Caco-2 (cell line): ENCODE results near the gene EFNA3. TPM values are rescaled to one million over a fixed set of nuclear protein-coding genes. Genes with fewer than 3 reads are reported as not detected.
A peak's percentile ranks its signal among the peaks of the same experiment; 100 is the strongest.

Experiments used
- BruUV-seq: library from RNA; stranded (reverse); fragments of 400-500 nt; replicated peaks from 2 replicates; lab custom pipeline; 2021; lab: Mats Ljungman, UMichigan
- CTCF ChIA-PET: fragments of 300-600 bp; sonication (Branson Sonifier 250); formaldehyde crosslinking; loops from one replicate; lab custom pipeline; 2022; ENCODE audit warnings: antibody characterized with exemption; lab: Charles Lee
- POLR2A ChIA-PET: fragments of 300-600 bp; sonication (Branson Sonifier 250); formaldehyde crosslinking; loops from one replicate; lab custom pipeline; 2022; ENCODE audit warnings: antibody characterized with exemption; lab: Charles Lee
- DNase-seq, 2 experiments: peaks; one replicate each; pipeline versions ENCODE4 v3.0.0 to v3.0.0-alpha.2; 2020 to 2022
- H3K27me3 ChIP-seq: replicated peaks from 2 replicates; pipeline ENCODE4 v1.6.0; 2011; ENCODE audit warnings: low read length; ENCODE audit not compliant: control insufficient read depth, insufficient read depth
- H3K36me3 ChIP-seq: 2 replicates; pipeline ENCODE4 v1.5.1; 2011; ENCODE audit warnings: low read length; ENCODE audit not compliant: control insufficient read depth, insufficient read depth
- H3K4me1 ChIP-seq: fragments of 250-450 bp; sonication (Bioruptor Pico); 2 replicates; pipeline ENCODE4 v1.5.1; 2020; ENCODE audit warnings: mild to moderate bottlenecking
- H3K4me3 ChIP-seq: 2 replicates; pipeline ENCODE4 v1.5.1; 2011; ENCODE audit warnings: low read depth, mild to moderate bottlenecking, control low read depth, low read length
- H3K9me3 ChIP-seq: fragments of 250-450 bp; sonication (Bioruptor Pico); 2 replicates; pipeline ENCODE4 v1.5.1; 2020; ENCODE audit warnings: mild to moderate bottlenecking, moderate library complexity
- H3K27ac Mint-ChIP-seq: one replicate; pipeline ENCODE4 v1.8.0; 2022; ENCODE audit warnings: mixed read lengths; ENCODE audit not compliant: unreplicated experiment
- H3K27me3 Mint-ChIP-seq: one replicate; pipeline ENCODE4 v1.8.0; 2022; ENCODE audit warnings: mixed read lengths; ENCODE audit not compliant: insufficient read depth, unreplicated experiment
- H3K36me3 Mint-ChIP-seq: one replicate; pipeline ENCODE4 v1.8.0; 2022; ENCODE audit warnings: mild to moderate bottlenecking, mixed read lengths; ENCODE audit not compliant: insufficient read depth, unreplicated experiment
- H3K4me1 Mint-ChIP-seq: one replicate; pipeline ENCODE4 v1.8.0; 2022; ENCODE audit warnings: low read depth, mixed read lengths; ENCODE audit not compliant: unreplicated experiment
- H3K4me3 Mint-ChIP-seq: one replicate; pipeline ENCODE4 v1.8.0; 2022; ENCODE audit warnings: mild to moderate bottlenecking, moderate library complexity, mixed read lengths; ENCODE audit not compliant: unreplicated experiment
- H3K9me3 Mint-ChIP-seq: one replicate; pipeline ENCODE4 v1.8.0; 2022; ENCODE audit warnings: mixed read lengths; ENCODE audit not compliant: unreplicated experiment
- CTCF ChIP-seq, 2 experiments: fragments of 200-600 bp in 1 of 2; IDR thresholded peaks; 1 replicate in 1 of 2; 2 replicates in 1 of 2; pipeline versions ENCODE4 v1.5.1 to v1.8.0; 2011 to 2022; ENCODE audit warnings: antibody characterized with exemption in 1 of 2, control low read depth in 1 of 2, inconsistent platforms in 1 of 2, low read depth in 1 of 2, low read length in 1 of 2, mild to moderate bottlenecking in 1 of 2, moderate library complexity in 1 of 2; ENCODE audit not compliant: insufficient read depth in 1 of 2, severe bottlenecking in 1 of 2, unreplicated experiment in 1 of 2
- intact Hi-C: fragments of 100-400 bp; cut with micrococcal nuclease; formaldehyde crosslinking; loops from one replicate; pipeline ENCODE4 v1.10.0; 2022; ENCODE audit not compliant: unreplicated experiment
- total RNA-seq: library from RNA; stranded (reverse); gene quantifications from 2 replicates; pipeline ENCODE4 v1.2.3, GENCODE V29; 2022

The EFNA3 gene
- total RNA-seq, 1 experiment from 2014 or later, result 3.5 TPM

- ChIA-PET CTCF (no interaction called here), POLR2A (no interaction called here)
- no TSS peak for BruUV-seq
- no peaks in the 10 kb centered on the region for H3K9me3 Mint-ChIP-seq
- no peak overlapping the region for H3K4me3 Mint-ChIP-seq
- H3K4me1 Mint-ChIP-seq, result peaks cover 16% of the 10 kb centered on the region
- no peak overlapping the region for H3K27ac Mint-ChIP-seq
- intact Hi-C loops, result no loop called here
- Histone ChIP-seq H3K27me3 (no peaks in the 10 kb centered on the region), H3K36me3 (peaks cover 2% of the 10 kb centered on the region; the same call in 1 of the 2 replicates), H3K9me3 (no peaks in the 10 kb centered on the region), H3K4me1 (peaks cover 29% of the 10 kb centered on the region), H3K4me3 (no peak overlapping the region)
- no peak for TF ChIP-seq CTCF (IDR thresholded peaks at IDR 0.05; ENCODE audit: insufficient read depth in 1 of 2, low read depth in 1 of 2, low read length in 1 of 2, severe bottlenecking in 1 of 2, unreplicated experiment in 1 of 2)
- no peak for DNase-seq
- H3K36me3 Mint-ChIP-seq, result peaks cover 20% of the 10 kb centered on the region
- no peaks in the 10 kb centered on the region for H3K27me3 Mint-ChIP-seq
Observed at GRCh38 chr1:155068599-155068998, 10.0 kb upstream of the EFNA3 start.

GRCh38 chr1:155069551-155070157 lies 9.0 kb upstream of the EFNA3 start:
- no peak for TF ChIP-seq CTCF (IDR thresholded peaks at IDR 0.05; ENCODE audit: insufficient read depth in 1 of 2, low read depth in 1 of 2, low read length in 1 of 2, severe bottlenecking in 1 of 2, unreplicated experiment in 1 of 2)
- intact Hi-C loops, result loop anchor here (1.0 kb wide), 1 partner anchor 15 kb away; no protein-coding TSS in a partner anchor
- peaks cover 25% of the 10 kb centered on the region for H3K4me1 ChIP-seq
- no peaks in the 10 kb centered on the region for H3K27me3 ChIP-seq
- POLR2A ChIA-PET, result no interaction called here
- no TSS peak for BruUV-seq
- Mint-ChIP-seq H3K27ac (no peak overlapping the region), H3K4me3 (peak overlapping the region; percentile 20), H3K36me3 (peaks cover 15% of the 10 kb centered on the region), H3K9me3 (no peaks in the 10 kb centered on the region), H3K4me1 (peaks cover 8% of the 10 kb centered on the region), H3K27me3 (no peaks in the 10 kb centered on the region)
- peak in 1 of 2 experiments; percentile 64 for DNase-seq
- no peaks in the 10 kb centered on the region for H3K9me3 ChIP-seq
- peaks cover 2% of the 10 kb centered on the region; the same call in 1 of the 2 replicates for H3K36me3 ChIP-seq
- H3K4me3 ChIP-seq, result no peak overlapping the region
- CTCF ChIA-PET, result interaction anchor here (0.5 to 1.2 kb wide), 4 partner anchors 8 to 881 kb away, joined by 3 to 5 read pairs (median 4); partner anchors contain the start of gene ADAM15

- Histone ChIP-seq H3K4me1 (peaks cover 20% of the 10 kb centered on the region), H3K36me3 (peaks cover 2% of the 10 kb centered on the region; the same call in 1 of the 2 replicates), H3K27me3 (no peaks in the 10 kb centered on the region), H3K9me3 (no peaks in the 10 kb centered on the region), H3K4me3 (peak overlapping the region; percentile 30)
- Mint-ChIP-seq H3K4me3 (peak overlapping the region; percentile 20), H3K4me1 (peaks cover 5% of the 10 kb centered on the region), H3K9me3 (no peaks in the 10 kb centered on the region), H3K36me3 (peaks cover 12% of the 10 kb centered on the region), H3K27me3 (no peaks in the 10 kb centered on the region), H3K27ac (no peak overlapping the region)
- ChIA-PET CTCF (interaction anchor here (0.5 to 1.2 kb wide), 9 partner anchors 9 to 103 kb away, joined by 3 to 7 read pairs (median 4); partner anchors contain the start of genes ADAM15 and KRTCAP2), POLR2A (no interaction called here)
- intact Hi-C loops, result loop anchor here (1.0 kb wide), 1 partner anchor 14 kb away; no protein-coding TSS in a partner anchor
- BruUV-seq, result no TSS peak
- no peak for DNase-seq
- TF ChIP-seq CTCF (IDR thresholded peaks at IDR 0.05; ENCODE audit: insufficient read depth in 1 of 2, low read depth in 1 of 2, low read length in 1 of 2, severe bottlenecking in 1 of 2, unreplicated experiment in 1 of 2), result no peak
Observed at GRCh38 chr1:155070158-155070621, 8.4 kb upstream of the EFNA3 start.
